HEK293 (cell line): Measurements from ENCODE around the gene GNAI2.

Experiments
- CTCF ChIA-PET: fragments of 350-600 bp; formaldehyde crosslinking; extraction: SDS; loops from one replicate; lab custom pipeline; 2021; ENCODE audit warnings: antibody characterized with exemption; lab: Yijun Ruan, JAX
- POLR2A ChIA-PET: fragments of 300-600 bp; formaldehyde crosslinking; extraction: SDS; loops from one replicate; lab custom pipeline; 2020; ENCODE audit warnings: antibody characterized with exemption, inconsistent platforms; lab: Yijun Ruan, JAX
- H3K27ac ChIP-seq: fragments of 200-500 bp; sonication (Bioruptor generic); 2 replicates; pipeline ENCODE4 v1.5.1; 2014; ENCODE audit warnings: low read depth, low read length, control low read depth, inconsistent platforms; ENCODE audit errors: extremely low read depth
- H3K36me3 ChIP-seq, 2 experiments: fragments of 200-500 bp in 1 of 2; sonication (Bioruptor generic) in 1 of 2; 1 replicate in 1 of 2; 2 replicates in 1 of 2; pipeline ENCODE4 v1.5.1; 2014 to 2017; ENCODE audit warnings: inconsistent platforms in 2 of 2, low read length in 2 of 2; ENCODE audit not compliant: control insufficient read depth in 2 of 2, insufficient read depth in 1 of 2
- H3K4me1 ChIP-seq: fragments of 200-500 bp; sonication (Bioruptor generic); 2 replicates; pipeline ENCODE4 v1.5.1; 2014; ENCODE audit warnings: mild to moderate bottlenecking, low read length, inconsistent platforms; ENCODE audit not compliant: control insufficient read depth, insufficient read depth
- H3K4me3 ChIP-seq: 2 replicates; pipeline ENCODE4 v1.5.1; 2011; ENCODE audit warnings: low read depth, mild to moderate bottlenecking, control low read depth, low read length, moderate library complexity
- H3K9me3 ChIP-seq: fragments of 200-500 bp; sonication (Bioruptor generic); 2 replicates; pipeline ENCODE4 v1.5.1; 2014; ENCODE audit warnings: low read depth, low read length, inconsistent platforms; ENCODE audit not compliant: control insufficient read depth, insufficient read depth
- EGR2 ChIP-seq: fragments of 450-650 bp; formaldehyde crosslinking; IDR thresholded peaks from 2 replicates; pipeline ENCODE4 v1.5.1; 2016; ENCODE audit warnings: low read depth, missing biosample characterization, missing genetic modification characterization
- GFI1B ChIP-seq: fragments of 450-650 bp; formaldehyde crosslinking; IDR thresholded peaks from 2 replicates; pipeline ENCODE4 v1.5.1; 2016; ENCODE audit warnings: missing biosample characterization, missing genetic modification characterization
- GLIS1 ChIP-seq: fragments of 450-650 bp; formaldehyde crosslinking; IDR thresholded peaks from 2 replicates; pipeline ENCODE4 v1.5.1; 2016; ENCODE audit warnings: missing biosample characterization, missing genetic modification characterization
- IKZF3 ChIP-seq: fragments of 450-650 bp; IDR thresholded peaks from 2 replicates; pipeline ENCODE4 v1.5.0; 2018; ENCODE audit warnings: missing biosample characterization, mild to moderate bottlenecking, missing genetic modification characterization, moderate library complexity
- KLF1 ChIP-seq: fragments of 450-650 bp; formaldehyde crosslinking; IDR thresholded peaks from 2 replicates; pipeline ENCODE4 v1.5.1; 2016; ENCODE audit warnings: missing biosample characterization, missing genetic modification characterization
- KLF17 ChIP-seq: fragments of 450-650 bp; formaldehyde crosslinking; IDR thresholded peaks from 2 replicates; pipeline ENCODE4 v1.5.1; 2016; ENCODE audit warnings: missing biosample characterization, missing genetic modification characterization
- PATZ1 ChIP-seq: fragments of 450-650 bp; formaldehyde crosslinking; IDR thresholded peaks from 2 replicates; pipeline ENCODE4 v1.5.1; 2016; ENCODE audit warnings: missing biosample characterization, missing genetic modification characterization
- ZBTB20 ChIP-seq: fragments of 450-650 bp; formaldehyde crosslinking; IDR thresholded peaks from 2 replicates; pipeline ENCODE4 v1.5.1; 2016; ENCODE audit warnings: missing biosample characterization, missing genetic modification characterization
- ZBTB6 ChIP-seq: fragments of 450-650 bp; formaldehyde crosslinking; IDR thresholded peaks from 2 replicates; pipeline ENCODE4 v1.5.1; 2017; ENCODE audit warnings: missing biosample characterization, missing genetic modification characterization
- ZFHX2 ChIP-seq: fragments of 450-650 bp; formaldehyde crosslinking; conservative IDR thresholded peaks from 2 replicates; pipeline ENCODE4 v1.5.1; 2016; ENCODE audit warnings: missing biosample characterization, missing genetic modification characterization
- ZNF302 ChIP-seq: fragments of 450-650 bp; formaldehyde crosslinking; IDR thresholded peaks from 2 replicates; pipeline ENCODE4 v1.5.1; 2016; ENCODE audit warnings: missing biosample characterization, missing genetic modification characterization, low read depth
- ZNF37A ChIP-seq: fragments of 450-650 bp; IDR thresholded peaks from 2 replicates; pipeline ENCODE4 v1.5.1; 2018; ENCODE audit warnings: missing biosample characterization, missing genetic modification characterization
- ZNF473 ChIP-seq: fragments of 450-650 bp; formaldehyde crosslinking; IDR thresholded peaks from 2 replicates; pipeline ENCODE4 v1.5.1; 2017; ENCODE audit warnings: missing biosample characterization, missing genetic modification characterization

GNAI2 gene

GRCh38 chr3:50250514-50250913, 14.5 kb downstream of the GNAI2 start:
- ChIA-PET POLR2A (interaction anchor here (0.6 to 1.2 kb wide), 3 partner anchors 23 to 558 kb away, joined by 3 to 9 read pairs (median 8); no protein-coding TSS in a partner anchor), CTCF (interaction anchor here (1.0 to 5.5 kb wide), 3 partner anchors 24 to 56 kb away, joined by 3 to 71 read pairs (median 5); partner anchors contain the start of gene GNAT1)
- no peak overlapping the region for H3K4me3 ChIP-seq
- 0 out of 2 replicates have a peak, but pooled peaks cover 4% of the 10 kb centered on the region for H3K4me1 ChIP-seq
- no peak overlapping the region for H3K27ac ChIP-seq
- peaks cover 0 to 30% of the 10 kb centered on the region in 2 experiments; a peak in 2 of 3 replicates for H3K36me3 ChIP-seq
- no peaks in the 10 kb centered on the region for H3K9me3 ChIP-seq
- TF ChIP-seq EGR2 (tag by site-specific recombination) (no peak), GLIS1 (tag by site-specific recombination) (peak; percentile 69), ZNF473 (tag by site-specific recombination) (no peak), ZBTB20 (peak; percentile 75), PATZ1 (tag by site-specific recombination) (no peak)

- TF ChIP-seq IKZF3 (tag by site-specific recombination) (no peak), ZNF302 (no peak), ZFHX2 (tag by site-specific recombination) (peak; percentile 57), KLF1 (tag by site-specific recombination) (peak; percentile 80), KLF17 (tag by site-specific recombination) (peak; percentile 62; the same call in 1 of the 2 replicates)
- ChIA-PET POLR2A (interaction anchor here (1.1 kb wide), 1 partner anchor 24 kb away, joined by 3 read pairs; no protein-coding TSS in a partner anchor), CTCF (interaction anchor here (0.8 to 5.5 kb wide), 4 partner anchors 13 to 70 kb away, joined by 3 to 71 read pairs (median 4); partner anchors contain the start of gene GNAT1)
- H3K4me1 ChIP-seq: no peaks in the 10 kb centered on the region
- no peak overlapping the region for H3K4me3 ChIP-seq
- no peak overlapping the region for H3K27ac ChIP-seq
- no peaks in the 10 kb centered on the region for H3K9me3 ChIP-seq
- peaks cover 0 to 32% of the 10 kb centered on the region in 2 experiments; a peak in 2 of 3 replicates for H3K36me3 ChIP-seq
These were observed 15.2 kb downstream of the GNAI2 start for GRCh38 chr3:50251220-50251619.

GRCh38 chr3:50254577-50255250, 18.7 kb downstream of the GNAI2 start:
- POLR2A ChIA-PET: interaction anchor here (1.6 kb wide), 1 partner anchor 10 kb away, joined by 4 read pairs; no protein-coding TSS in a partner anchor
- TF ChIP-seq ZNF37A (tag by site-specific recombination) (no peak), GFI1B (tag by site-specific recombination) (no peak), EGR2 (tag by site-specific recombination) (no peak), ZBTB6 (tag by site-specific recombination) (peak; percentile 37; the same call in 1 of the 2 replicates)
- Histone ChIP-seq H3K4me1 (no peaks in the 10 kb centered on the region; the same call in 1 of the 2 replicates), H3K36me3 (peaks cover 5 to 54% of the 10 kb centered on the region in 2 experiments), H3K27ac (no peak overlapping the region), H3K9me3 (no peaks in the 10 kb centered on the region), H3K4me3 (no peak overlapping the region)
- CTCF ChIA-PET: interaction anchor here (0.7 to 2.5 kb wide), 4 partner anchors 8 to 701 kb away, joined by 3 to 20 read pairs (median 3); no protein-coding TSS in a partner anchor
